SK-N-MC (cell line): ENCODE measurements around the gene KCNH2.

Experiments
- EZH2 ChIP-seq: fragments of 200-600 bp; sonication (generic); IDR thresholded peaks from one replicate; pipeline ENCODE4 v1.6.1; 2017; ENCODE audit warnings: antibody characterized with exemption
- POLR2AphosphoS5 ChIP-seq: IDR thresholded peaks from 2 replicates; pipeline ENCODE4 v1.6.1; 2012; ENCODE audit warnings: mild to moderate bottlenecking, low read depth, low read length, borderline replicate concordance

DNA sequence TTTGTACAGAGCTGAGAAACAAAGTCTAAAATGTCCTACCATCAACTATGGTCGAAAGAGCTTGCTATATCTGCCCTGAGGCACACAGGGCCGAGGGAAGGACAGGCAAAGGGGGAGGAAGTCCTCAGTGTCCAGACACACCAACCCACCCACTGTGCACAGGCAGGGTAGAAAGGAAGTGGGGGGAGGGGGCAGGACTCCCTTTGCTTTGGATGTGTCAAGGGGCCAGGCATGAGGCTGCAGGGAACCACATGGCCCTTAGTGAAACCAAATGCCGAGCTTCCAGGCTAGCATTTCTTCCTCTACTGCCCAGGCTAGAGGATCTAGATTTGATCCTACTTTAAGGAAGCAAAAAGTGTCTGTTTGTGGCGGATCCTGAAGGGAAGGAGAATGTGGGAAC is 28.6 kb downstream of the KCNH2 start:
- TF ChIP-seq POLR2AphosphoS5 (no peak), EZH2 (no peak)
